HepG2 (cell line): ENCODE data around the gene RPL23. TPM values are rescaled to one million over a fixed set of nuclear protein-coding genes. Genes with fewer than 3 reads are reported as not detected.

Source experiments
- DMAP1 ChIP-seq: IDR thresholded peaks from 2 replicates; pipeline ENCODE4 v1.6.1; 2016
- KLF15 ChIP-seq: sonication (generic); formaldehyde crosslinking; IDR thresholded peaks from 2 replicates; pipeline ENCODE4 v1.8.1; 2023; ENCODE audit warnings: borderline replicate concordance, mild to moderate bottlenecking, inconsistent platforms, missing genetic modification reagents, mixed read lengths
- MLLT10 ChIP-seq: sonication (generic); formaldehyde crosslinking; IDR thresholded peaks from 2 replicates; pipeline ENCODE4 v1.4.0; 2020; ENCODE audit warnings: missing genetic modification reagents
- PLRG1 ChIP-seq: fragments of 450-650 bp; conservative IDR thresholded peaks from 2 replicates; pipeline ENCODE4 v1.6.1; 2016
- PTBP1 ChIP-seq: fragments of 200-400 bp; formaldehyde crosslinking; IDR thresholded peaks from 2 replicates; pipeline ENCODE4 v1.6.1; 2018; ENCODE audit warnings: low read length, low read depth; ENCODE audit not compliant: poor library complexity, severe bottlenecking
- RFX5 ChIP-seq: IDR thresholded peaks from 2 replicates; pipeline ENCODE4 v1.6.1; 2011; ENCODE audit warnings: low read depth, low read length, improper control_type of control experiment
- ZC3H4 ChIP-seq: sonication (generic); formaldehyde crosslinking; IDR thresholded peaks from 2 replicates; pipeline ENCODE4 v1.4.0; 2020; ENCODE audit warnings: missing genetic modification reagents, borderline replicate concordance
- ZFP62 ChIP-seq: sonication (generic); formaldehyde crosslinking; IDR thresholded peaks from 2 replicates; pipeline ENCODE4 v1.4.0; 2020; ENCODE audit warnings: missing genetic modification reagents
- ZKSCAN5 ChIP-seq: sonication (generic); formaldehyde crosslinking; IDR thresholded peaks from 2 replicates; pipeline ENCODE4 v1.5.1; 2020; ENCODE audit warnings: mild to moderate bottlenecking, missing genetic modification reagents
- ZNF256 ChIP-seq: sonication (generic); formaldehyde crosslinking; conservative IDR thresholded peaks from 2 replicates; pipeline ENCODE4 v1.4.0; 2020; ENCODE audit warnings: missing genetic modification reagents
- ZNF350 ChIP-seq: sonication (generic); formaldehyde crosslinking; IDR thresholded peaks from 2 replicates; pipeline ENCODE4 v1.4.0; 2020; ENCODE audit warnings: mild to moderate bottlenecking, low read depth, missing genetic modification reagents, borderline replicate concordance
- ZNF383 ChIP-seq: sonication (generic); formaldehyde crosslinking; IDR thresholded peaks from 2 replicates; pipeline ENCODE4 v1.4.0; 2020; ENCODE audit warnings: missing genetic modification reagents, mild to moderate bottlenecking, borderline replicate concordance
- ZNF678 ChIP-seq: sonication (generic); formaldehyde crosslinking; IDR thresholded peaks from 2 replicates; pipeline ENCODE4 v1.4.0; 2020; ENCODE audit warnings: mild to moderate bottlenecking, missing genetic modification reagents
- ZNF780A ChIP-seq: sonication (generic); formaldehyde crosslinking; IDR thresholded peaks from 2 replicates; pipeline ENCODE4 v1.8.0; 2022; ENCODE audit warnings: mild to moderate bottlenecking, missing genetic modification reagents, moderate library complexity
- ZNF883 ChIP-seq: sonication (generic); formaldehyde crosslinking; IDR thresholded peaks from 2 replicates; pipeline ENCODE4 v1.5.1; 2020; ENCODE audit warnings: mild to moderate bottlenecking, missing genetic modification reagents; ENCODE audit errors: not compliant biosample characterization
- polyA plus RNA-seq, 8 experiments: library from polyadenylated mRNA; depleted of rRNA in 3 of 8; stranded (reverse) in 7 of 8; unstranded in 1 of 8; fragments of >200 nt; fragmentation: Illumina TruSeq in 4 of 8; extraction: Trizol in 4 of 8; gene quantifications; 2 replicates each; pipeline versions ENCODE4 v1.2.1 to v1.2.3, GENCODE V29; 2011 to 2016; ENCODE audit warnings: low read depth in 4 of 8, missing spikeins in 1 of 8, mixed read lengths in 1 of 8; ENCODE audit not compliant: insufficient read depth in 1 of 8
- total RNA-seq, 5 experiments: library from RNA; depleted of rRNA; stranded (reverse); fragments of >200 nt; fragmentation: Illumina TruSeq; extraction: Trizol; gene quantifications; 2 replicates each; pipeline ENCODE4 v1.2.3, GENCODE V29; 2016; ENCODE audit warnings: low read depth in 1 of 5
- TF ChIP-seq, protein P1 (sequence below): sonication (generic); formaldehyde crosslinking; IDR thresholded peaks from 2 replicates; pipeline ENCODE4 v1.8.1; 2023; ENCODE audit warnings: mild to moderate bottlenecking, moderate library complexity, missing genetic modification reagents
- TF ChIP-seq, protein P2 (sequence below): fragments of 450-650 bp; IDR thresholded peaks from 2 replicates; pipeline ENCODE4 v1.6.1; 2017
- TF ChIP-seq, protein P3 (sequence below): sonication (generic); formaldehyde crosslinking; IDR thresholded peaks from 2 replicates; pipeline ENCODE4 v1.5.1; 2020; ENCODE audit warnings: missing genetic modification reagents, mild to moderate bottlenecking, borderline replicate concordance
- TF ChIP-seq, protein P4 (sequence below): sonication (generic); formaldehyde crosslinking; IDR thresholded peaks from 2 replicates; pipeline ENCODE4 v1.8.1; 2022; ENCODE audit warnings: low read depth, mild to moderate bottlenecking, missing genetic modification reagents
- TF ChIP-seq, protein P5 (sequence below): sonication (generic); formaldehyde crosslinking; IDR thresholded peaks from 2 replicates; pipeline ENCODE4 v1.5.0; 2020; ENCODE audit warnings: missing genetic modification reagents
- TF ChIP-seq, protein P6 (sequence below): sonication (generic); formaldehyde crosslinking; IDR thresholded peaks from 2 replicates; pipeline ENCODE4 v1.4.0; 2020; ENCODE audit warnings: missing genetic modification reagents, mild to moderate bottlenecking, borderline replicate concordance

Gene RPL23
- total and polyA plus RNA-seq, 2 of the 13 experiments (the other 11 are each of a cell fraction or from before 2014, with no cell fraction given): 2,790 to 4,860 TPM

DNA sequence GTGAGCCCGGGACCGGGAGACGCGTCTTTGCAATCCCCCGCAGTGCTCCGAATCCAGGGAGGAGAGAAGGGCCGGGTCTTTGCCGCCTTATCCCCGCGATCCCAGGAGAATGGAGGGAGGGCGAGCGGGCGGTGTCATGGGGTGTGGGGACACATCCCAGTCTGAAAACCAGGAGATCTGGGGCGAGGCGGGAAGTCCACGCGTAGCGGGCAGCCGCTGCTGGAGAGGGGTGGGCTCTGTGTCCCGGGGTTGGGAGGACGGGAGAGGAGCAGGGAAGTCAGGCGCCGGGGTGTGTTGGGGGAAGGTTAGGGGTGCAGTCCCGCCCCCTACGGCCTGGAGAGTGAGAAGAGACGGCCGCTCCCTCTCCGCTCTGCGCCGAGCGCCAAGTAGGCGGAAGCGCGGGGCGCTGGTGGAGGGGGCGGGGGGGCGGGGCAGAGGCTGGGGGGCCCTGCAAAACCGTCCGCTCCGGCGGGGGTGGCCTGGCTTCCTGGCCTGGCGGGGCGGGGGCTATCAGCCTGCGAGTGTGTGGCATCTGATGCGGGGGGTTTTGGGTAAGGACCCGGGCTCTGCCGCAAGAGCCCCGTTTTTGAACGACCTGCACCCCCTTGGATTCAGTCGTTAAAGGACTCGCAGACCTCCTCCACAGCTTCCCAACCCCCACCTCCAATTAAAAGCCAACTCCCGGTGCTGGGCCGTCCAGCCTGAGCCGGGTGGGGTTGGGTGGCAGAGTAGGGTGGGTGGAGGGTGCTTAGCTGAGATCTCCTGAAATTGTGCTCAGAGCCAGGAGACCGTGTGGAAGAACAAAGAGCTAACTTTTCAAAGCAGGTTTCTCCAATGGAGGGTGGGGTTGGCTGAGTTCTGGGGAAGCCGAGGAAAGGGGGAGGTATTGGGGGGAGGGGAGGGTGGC is 17.0 kb upstream of the RPL23 start (continued):
- TF ChIP-seq ZNF780A: no peak
- TF ChIP-seq PTBP1: peak; percentile 26
- TF ChIP-seq ZNF883 (CRISPR knock-in tag): peak; percentile 14
- TF ChIP-seq ZFP62 (CRISPR knock-in tag): no peak
- TF ChIP-seq PLRG1: no peak
- TF ChIP-seq, protein P1, sequence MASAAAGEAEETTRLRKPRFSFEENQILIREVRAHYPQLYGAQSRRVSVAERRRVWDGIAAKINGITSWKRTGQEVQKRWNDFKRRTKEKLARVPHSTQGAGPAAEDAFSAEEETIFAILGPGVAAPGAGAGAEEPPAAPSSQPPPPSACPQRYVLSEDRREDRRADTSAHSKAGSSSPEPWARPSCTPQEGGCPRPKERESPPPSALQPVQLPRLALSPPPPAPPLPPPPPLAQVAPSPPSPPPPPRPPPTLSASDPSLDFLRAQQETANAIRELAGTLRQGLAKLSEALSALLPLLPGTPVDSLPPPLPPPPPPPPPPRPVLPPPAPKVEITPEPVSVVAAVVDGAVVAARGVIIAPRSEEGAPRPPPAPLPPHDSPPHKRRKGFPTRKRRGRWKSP (CRISPR knock-in tag): no peak; the same call in 1 of the 2 replicates
- no peak; the same call in 1 of the 2 replicates for TF ChIP-seq ZNF678
- TF ChIP-seq ZNF350 (CRISPR knock-in tag): no peak
- no peak for TF ChIP-seq ZNF256 (CRISPR knock-in tag)
- TF ChIP-seq, protein P2, sequence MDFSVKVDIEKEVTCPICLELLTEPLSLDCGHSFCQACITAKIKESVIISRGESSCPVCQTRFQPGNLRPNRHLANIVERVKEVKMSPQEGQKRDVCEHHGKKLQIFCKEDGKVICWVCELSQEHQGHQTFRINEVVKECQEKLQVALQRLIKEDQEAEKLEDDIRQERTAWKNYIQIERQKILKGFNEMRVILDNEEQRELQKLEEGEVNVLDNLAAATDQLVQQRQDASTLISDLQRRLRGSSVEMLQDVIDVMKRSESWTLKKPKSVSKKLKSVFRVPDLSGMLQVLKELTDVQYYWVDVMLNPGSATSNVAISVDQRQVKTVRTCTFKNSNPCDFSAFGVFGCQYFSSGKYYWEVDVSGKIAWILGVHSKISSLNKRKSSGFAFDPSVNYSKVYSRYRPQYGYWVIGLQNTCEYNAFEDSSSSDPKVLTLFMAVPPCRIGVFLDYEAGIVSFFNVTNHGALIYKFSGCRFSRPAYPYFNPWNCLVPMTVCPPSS: no peak
- TF ChIP-seq, protein P3, sequence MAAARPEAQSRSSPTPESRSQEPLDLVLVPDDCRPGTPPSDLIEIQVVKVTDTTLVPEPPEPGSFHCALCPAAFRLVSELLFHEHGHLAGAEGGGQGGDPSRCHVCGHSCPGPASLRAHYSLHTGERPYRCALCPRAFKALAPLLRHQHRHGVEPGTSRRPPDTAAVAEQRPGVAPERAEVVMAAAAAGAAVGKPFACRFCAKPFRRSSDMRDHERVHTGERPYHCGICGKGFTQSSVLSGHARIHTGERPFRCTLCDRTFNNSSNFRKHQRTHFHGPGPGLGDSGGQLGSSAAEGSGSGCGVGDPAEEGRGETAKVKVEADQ: no peak
- TF ChIP-seq, protein P4, sequence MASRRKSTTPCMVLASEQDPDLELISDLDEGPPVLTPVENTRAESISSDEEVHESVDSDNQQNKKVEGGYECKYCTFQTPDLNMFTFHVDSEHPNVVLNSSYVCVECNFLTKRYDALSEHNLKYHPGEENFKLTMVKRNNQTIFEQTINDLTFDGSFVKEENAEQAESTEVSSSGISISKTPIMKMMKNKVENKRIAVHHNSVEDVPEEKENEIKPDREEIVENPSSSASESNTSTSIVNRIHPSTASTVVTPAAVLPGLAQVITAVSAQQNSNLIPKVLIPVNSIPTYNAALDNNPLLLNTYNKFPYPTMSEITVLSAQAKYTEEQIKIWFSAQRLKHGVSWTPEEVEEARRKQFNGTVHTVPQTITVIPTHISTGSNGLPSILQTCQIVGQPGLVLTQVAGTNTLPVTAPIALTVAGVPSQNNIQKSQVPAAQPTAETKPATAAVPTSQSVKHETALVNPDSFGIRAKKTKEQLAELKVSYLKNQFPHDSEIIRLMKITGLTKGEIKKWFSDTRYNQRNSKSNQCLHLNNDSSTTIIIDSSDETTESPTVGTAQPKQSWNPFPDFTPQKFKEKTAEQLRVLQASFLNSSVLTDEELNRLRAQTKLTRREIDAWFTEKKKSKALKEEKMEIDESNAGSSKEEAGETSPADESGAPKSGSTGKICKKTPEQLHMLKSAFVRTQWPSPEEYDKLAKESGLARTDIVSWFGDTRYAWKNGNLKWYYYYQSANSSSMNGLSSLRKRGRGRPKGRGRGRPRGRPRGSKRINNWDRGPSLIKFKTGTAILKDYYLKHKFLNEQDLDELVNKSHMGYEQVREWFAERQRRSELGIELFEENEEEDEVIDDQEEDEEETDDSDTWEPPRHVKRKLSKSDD (CRISPR knock-in tag): no peak
- TF ChIP-seq, protein P5, sequence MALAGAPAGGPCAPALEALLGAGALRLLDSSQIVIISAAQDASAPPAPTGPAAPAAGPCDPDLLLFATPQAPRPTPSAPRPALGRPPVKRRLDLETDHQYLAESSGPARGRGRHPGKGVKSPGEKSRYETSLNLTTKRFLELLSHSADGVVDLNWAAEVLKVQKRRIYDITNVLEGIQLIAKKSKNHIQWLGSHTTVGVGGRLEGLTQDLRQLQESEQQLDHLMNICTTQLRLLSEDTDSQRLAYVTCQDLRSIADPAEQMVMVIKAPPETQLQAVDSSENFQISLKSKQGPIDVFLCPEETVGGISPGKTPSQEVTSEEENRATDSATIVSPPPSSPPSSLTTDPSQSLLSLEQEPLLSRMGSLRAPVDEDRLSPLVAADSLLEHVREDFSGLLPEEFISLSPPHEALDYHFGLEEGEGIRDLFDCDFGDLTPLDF: no peak
- TF ChIP-seq RFX5: no peak
- no peak for TF ChIP-seq ZKSCAN5 (CRISPR knock-in tag)
- TF ChIP-seq DMAP1: no peak; the same call in 1 of the 2 replicates
- TF ChIP-seq ZC3H4 (CRISPR knock-in tag): no peak
- no peak for TF ChIP-seq KLF15 (CRISPR knock-in tag)
- TF ChIP-seq, protein P6, sequence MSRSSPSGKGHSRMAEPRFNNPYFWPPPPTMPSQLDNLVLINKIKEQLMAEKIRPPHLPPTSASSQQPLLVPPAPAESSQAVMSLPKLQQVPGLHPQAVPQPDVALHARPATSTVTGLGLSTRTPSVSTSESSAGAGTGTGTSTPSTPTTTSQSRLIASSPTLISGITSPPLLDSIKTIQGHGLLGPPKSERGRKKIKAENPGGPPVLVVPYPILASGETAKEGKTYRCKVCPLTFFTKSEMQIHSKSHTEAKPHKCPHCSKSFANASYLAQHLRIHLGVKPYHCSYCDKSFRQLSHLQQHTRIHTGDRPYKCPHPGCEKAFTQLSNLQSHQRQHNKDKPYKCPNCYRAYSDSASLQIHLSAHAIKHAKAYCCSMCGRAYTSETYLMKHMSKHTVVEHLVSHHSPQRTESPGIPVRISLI (CRISPR knock-in tag): 0 out of 2 replicates have a peak, but pooled peaks have one; percentile 31
- TF ChIP-seq ZNF383 (CRISPR knock-in tag): no peak
- no peak for TF ChIP-seq MLLT10 (CRISPR knock-in tag)
